Vagina (tissue), 2 donors: Measurements from ENCODE around the gene ZMYND15.

ENCODE experiments used
- CTCF ChIP-seq, 3 experiments: fragments of 450-650 bp in 2 of 3; fragments of 200-600 bp in 1 of 3; sonication (generic) in 1 of 3; IDR thresholded peaks; one replicate each; pipeline ENCODE4 v1.5.1; 2017 to 2019; ENCODE audit warnings: antibody characterized with exemption in 3 of 3, mild to moderate bottlenecking in 2 of 3, moderate library complexity in 2 of 3
- POLR2A ChIP-seq, 2 donors: fragments of 450-650 bp; IDR thresholded peaks; one replicate each; pipeline ENCODE4 v1.6.1; 2017; ENCODE audit warnings: antibody characterized with exemption in 2 of 2, mild to moderate bottlenecking in 2 of 2, moderate library complexity in 2 of 2
- POLR2AphosphoS5 ChIP-seq, 2 donors: sonication (generic); formaldehyde crosslinking; IDR thresholded peaks; one replicate each; pipeline ENCODE4 v1.9.0; 2017; ENCODE audit warnings: antibody characterized with exemption in 2 of 2, mild to moderate bottlenecking in 2 of 2, low read depth in 1 of 2; ENCODE audit not compliant: insufficient read depth in 1 of 2

- TF ChIP-seq POLR2AphosphoS5 (IDR thresholded peaks at IDR 0.05; ENCODE audit: insufficient read depth in 1 of 2, low read depth in 1 of 2): no peak
- no peak for TF ChIP-seq CTCF (IDR thresholded peaks at IDR 0.05)
- TF ChIP-seq POLR2A (IDR thresholded peaks at IDR 0.05): no peak
Observed at GRCh38 chr17:4719684-4720221, 19.9 kb upstream of the ZMYND15 start.
